ENCODE measurements around the gene BCL2.

- TF ChIP-seq GATA2 (IDR thresholded peaks at IDR 0.05; ENCODE audit: low read depth, low read length) (no peak), GATA3 (IDR thresholded peaks at IDR 0.05; ENCODE audit: low read depth, low read length) (no peak)
Measured at GRCh38 chr18:63264871-63265270, 54.7 kb downstream of the BCL2 start.
